ENCODE data around the gene FOXS1. TPM values are rescaled to one million over a fixed set of nuclear protein-coding genes. Genes with fewer than 3 reads are reported as not detected.

The FOXS1 gene
- total and polyA plus RNA-seq, 10 of the 15 experiments (the other 5 are each of a cell fraction or from before 2014, with no cell fraction given), result not detected

DNA sequence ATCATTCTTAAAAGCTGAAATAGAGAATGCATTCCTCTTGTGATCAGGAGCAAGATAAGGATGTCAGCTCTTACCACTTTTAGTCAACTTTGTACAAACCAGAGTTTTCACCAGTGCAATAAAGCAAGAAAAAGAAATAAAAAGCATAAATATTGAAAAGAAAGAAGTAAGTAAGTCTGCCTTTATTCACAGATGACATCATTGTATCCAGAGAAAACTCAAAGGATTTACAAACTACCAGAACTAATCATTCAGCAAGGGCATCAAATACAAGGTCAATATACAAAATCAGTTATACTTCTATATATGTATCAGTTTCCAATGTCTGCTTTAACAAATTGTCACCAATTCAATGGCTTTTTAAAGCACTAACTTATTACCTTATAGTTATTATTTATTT lies 38.4 kb upstream of the FOXS1 start:
- no peaks in the 10 kb centered on the region for H4K20me1 ChIP-seq (ENCODE audit: control insufficient read depth, insufficient read depth)
- no peak overlapping the region for H3K27ac ChIP-seq (ENCODE audit: control insufficient read depth, insufficient read depth)
- POLR2A ChIA-PET, result interaction anchor here (0.6 to 1.2 kb wide), 2 partner anchors 13 to 25 kb away, joined by 3 to 4 read pairs; no protein-coding TSS in a partner anchor
- H3K4me3 ChIP-seq, result no peak overlapping the region
- no peaks in the 10 kb centered on the region for H3K79me2 ChIP-seq (ENCODE audit: control insufficient read depth, insufficient read depth, low read length)
- no TSS peak for BruUV-seq (replicated peaks)
- no peak overlapping the region for H3K4me2 ChIP-seq (ENCODE audit: control insufficient read depth, insufficient read depth)
- H2AFZ ChIP-seq (ENCODE audit: control insufficient read depth, low read depth, low read length), result no peak overlapping the region
- no peaks in the 10 kb centered on the region for H3K36me3 ChIP-seq (ENCODE audit: control insufficient read depth in 2 of 2, insufficient read depth in 2 of 2, low read length in 1 of 2)
- intact Hi-C loops (cut with micrococcal nuclease; ENCODE audit: unreplicated experiment), result no loop called here
- SMC1A ChIA-PET (ENCODE audit: uncharacterized antibody, unreplicated experiment), result interaction anchor here (2.7 to 6.5 kb wide), 2 partner anchors 9 to 68 kb away, joined by 21 to 37 read pairs; partner anchors contain the start of gene PDRG1
- TF ChIP-seq CHD4 (IDR thresholded peaks at IDR 0.05), result no peak
- TF ChIP-seq, protein P1, sequence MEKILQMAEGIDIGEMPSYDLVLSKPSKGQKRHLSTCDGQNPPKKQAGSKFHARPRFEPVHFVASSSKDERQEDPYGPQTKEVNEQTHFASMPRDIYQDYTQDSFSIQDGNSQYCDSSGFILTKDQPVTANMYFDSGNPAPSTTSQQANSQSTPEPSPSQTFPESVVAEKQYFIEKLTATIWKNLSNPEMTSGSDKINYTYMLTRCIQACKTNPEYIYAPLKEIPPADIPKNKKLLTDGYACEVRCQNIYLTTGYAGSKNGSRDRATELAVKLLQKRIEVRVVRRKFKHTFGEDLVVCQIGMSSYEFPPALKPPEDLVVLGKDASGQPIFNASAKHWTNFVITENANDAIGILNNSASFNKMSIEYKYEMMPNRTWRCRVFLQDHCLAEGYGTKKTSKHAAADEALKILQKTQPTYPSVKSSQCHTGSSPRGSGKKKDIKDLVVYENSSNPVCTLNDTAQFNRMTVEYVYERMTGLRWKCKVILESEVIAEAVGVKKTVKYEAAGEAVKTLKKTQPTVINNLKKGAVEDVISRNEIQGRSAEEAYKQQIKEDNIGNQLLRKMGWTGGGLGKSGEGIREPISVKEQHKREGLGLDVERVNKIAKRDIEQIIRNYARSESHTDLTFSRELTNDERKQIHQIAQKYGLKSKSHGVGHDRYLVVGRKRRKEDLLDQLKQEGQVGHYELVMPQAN (conservative IDR thresholded peaks at IDR 0.05), result no peak
- TF ChIP-seq SRF (IDR thresholded peaks at IDR 0.05; ENCODE audit: low read depth in 2 of 2, low read length in 2 of 2), result no peak
- TF ChIP-seq PML (IDR thresholded peaks at IDR 0.05; ENCODE audit: low read length), result no peak
- no peak for TF ChIP-seq POLR2AphosphoS5 (IDR thresholded peaks at IDR 0.05; ENCODE audit: low read length)
- no peak for TF ChIP-seq ZBED1 (IDR thresholded peaks at IDR 0.05; ENCODE audit: borderline replicate concordance)
- TF ChIP-seq ZNF274 (IDR thresholded peaks at IDR 0.05; ENCODE audit: insufficient read depth, insufficient read length), result no peak
- TF ChIP-seq, protein P2, sequence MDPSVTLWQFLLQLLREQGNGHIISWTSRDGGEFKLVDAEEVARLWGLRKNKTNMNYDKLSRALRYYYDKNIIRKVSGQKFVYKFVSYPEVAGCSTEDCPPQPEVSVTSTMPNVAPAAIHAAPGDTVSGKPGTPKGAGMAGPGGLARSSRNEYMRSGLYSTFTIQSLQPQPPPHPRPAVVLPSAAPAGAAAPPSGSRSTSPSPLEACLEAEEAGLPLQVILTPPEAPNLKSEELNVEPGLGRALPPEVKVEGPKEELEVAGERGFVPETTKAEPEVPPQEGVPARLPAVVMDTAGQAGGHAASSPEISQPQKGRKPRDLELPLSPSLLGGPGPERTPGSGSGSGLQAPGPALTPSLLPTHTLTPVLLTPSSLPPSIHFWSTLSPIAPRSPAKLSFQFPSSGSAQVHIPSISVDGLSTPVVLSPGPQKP (IDR thresholded peaks at IDR 0.05; ENCODE audit: low read depth, low read length), result no peak
- no peak for TF ChIP-seq BMI1 (IDR thresholded peaks at IDR 0.05; ENCODE audit: borderline replicate concordance)
- TF ChIP-seq, protein P3, sequence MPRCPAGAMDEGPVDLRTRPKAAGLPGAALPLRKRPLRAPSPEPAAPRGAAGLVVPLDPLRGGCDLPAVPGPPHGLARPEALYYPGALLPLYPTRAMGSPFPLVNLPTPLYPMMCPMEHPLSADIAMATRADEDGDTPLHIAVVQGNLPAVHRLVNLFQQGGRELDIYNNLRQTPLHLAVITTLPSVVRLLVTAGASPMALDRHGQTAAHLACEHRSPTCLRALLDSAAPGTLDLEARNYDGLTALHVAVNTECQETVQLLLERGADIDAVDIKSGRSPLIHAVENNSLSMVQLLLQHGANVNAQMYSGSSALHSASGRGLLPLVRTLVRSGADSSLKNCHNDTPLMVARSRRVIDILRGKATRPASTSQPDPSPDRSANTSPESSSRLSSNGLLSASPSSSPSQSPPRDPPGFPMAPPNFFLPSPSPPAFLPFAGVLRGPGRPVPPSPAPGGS (IDR thresholded peaks at IDR 0.05; ENCODE audit: borderline replicate concordance, insufficient read depth, low read depth, low read length, poor library complexity, severe bottlenecking), result no peak
- no peak for TF ChIP-seq IKZF2 (IDR thresholded peaks at IDR 0.05)
- TF ChIP-seq, protein P4, sequence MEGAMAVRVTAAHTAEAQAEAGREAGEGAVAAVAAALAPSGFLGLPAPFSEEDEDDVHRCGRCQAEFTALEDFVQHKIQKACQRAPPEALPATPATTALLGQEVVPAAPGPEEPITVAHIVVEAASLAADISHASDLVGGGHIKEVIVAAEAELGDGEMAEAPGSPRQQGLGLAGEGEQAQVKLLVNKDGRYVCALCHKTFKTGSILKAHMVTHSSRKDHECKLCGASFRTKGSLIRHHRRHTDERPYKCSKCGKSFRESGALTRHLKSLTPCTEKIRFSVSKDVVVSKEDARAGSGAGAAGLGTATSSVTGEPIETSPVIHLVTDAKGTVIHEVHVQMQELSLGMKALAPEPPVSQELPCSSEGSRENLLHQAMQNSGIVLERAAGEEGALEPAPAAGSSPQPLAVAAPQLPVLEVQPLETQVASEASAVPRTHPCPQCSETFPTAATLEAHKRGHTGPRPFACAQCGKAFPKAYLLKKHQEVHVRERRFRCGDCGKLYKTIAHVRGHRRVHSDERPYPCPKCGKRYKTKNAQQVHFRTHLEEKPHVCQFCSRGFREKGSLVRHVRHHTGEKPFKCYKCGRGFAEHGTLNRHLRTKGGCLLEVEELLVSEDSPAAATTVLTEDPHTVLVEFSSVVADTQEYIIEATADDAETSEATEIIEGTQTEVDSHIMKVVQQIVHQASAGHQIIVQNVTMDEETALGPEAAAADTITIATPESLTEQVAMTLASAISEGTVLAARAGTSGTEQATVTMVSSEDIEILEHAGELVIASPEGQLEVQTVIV (IDR thresholded peaks at IDR 0.05; ENCODE audit: borderline replicate concordance, partially characterized antibody), result no peak
- TF ChIP-seq SREBF1 (IDR thresholded peaks at IDR 0.05; ENCODE audit: low read length), result no peak
- TF ChIP-seq DPF2 (IDR thresholded peaks at IDR 0.05), result no peak
- TF ChIP-seq CREB1 (IDR thresholded peaks at IDR 0.05; ENCODE audit: low read depth), result no peak
- no peaks in the 10 kb centered on the region; a peak in 1 of 4 replicates for H3K27me3 ChIP-seq (replicated peaks in 1 of 2; ENCODE audit: control insufficient read depth in 2 of 2, insufficient read depth in 2 of 2, low read length in 1 of 2)
- H3K9me3 ChIP-seq (replicated peaks; ENCODE audit: control insufficient read depth, insufficient read depth, low read length), result no peaks in the 10 kb centered on the region; the same call in 2 of the 3 replicates
- ATAC-seq, result no peak
- RAD21 ChIA-PET (ENCODE audit: unreplicated experiment), result no interaction called here
- no peak overlapping the region for H3K9ac ChIP-seq (ENCODE audit: control insufficient read depth, insufficient read depth, low read length)
- CTCF ChIA-PET, result no interaction called here
- in situ Hi-C loops (cut with MboI), result no loop called here
- no peak for FAIRE-seq
- DNase-seq (ENCODE audit: low read depth, low spot score), result no peak
- peaks cover 3% of the 10 kb centered on the region; the same call in 1 of the 2 replicates for H3K4me1 ChIP-seq (ENCODE audit: control insufficient read depth, insufficient read depth, low read length)

All from GM12878 (cell line).